GM12873 (cell line): ENCODE measurements around the gene ATP8A2.

Experiments used
- TF ChIP-seq, protein P1 (sequence below): IDR thresholded peaks from 2 replicates; pipeline ENCODE4 v1.5.1; 2012; ENCODE audit warnings: low read depth, mild to moderate bottlenecking, moderate library complexity, low read length, control low read depth; ENCODE audit not compliant: insufficient read depth; ENCODE audit errors: missing control alignments

ATP8A2 gene

DNA sequence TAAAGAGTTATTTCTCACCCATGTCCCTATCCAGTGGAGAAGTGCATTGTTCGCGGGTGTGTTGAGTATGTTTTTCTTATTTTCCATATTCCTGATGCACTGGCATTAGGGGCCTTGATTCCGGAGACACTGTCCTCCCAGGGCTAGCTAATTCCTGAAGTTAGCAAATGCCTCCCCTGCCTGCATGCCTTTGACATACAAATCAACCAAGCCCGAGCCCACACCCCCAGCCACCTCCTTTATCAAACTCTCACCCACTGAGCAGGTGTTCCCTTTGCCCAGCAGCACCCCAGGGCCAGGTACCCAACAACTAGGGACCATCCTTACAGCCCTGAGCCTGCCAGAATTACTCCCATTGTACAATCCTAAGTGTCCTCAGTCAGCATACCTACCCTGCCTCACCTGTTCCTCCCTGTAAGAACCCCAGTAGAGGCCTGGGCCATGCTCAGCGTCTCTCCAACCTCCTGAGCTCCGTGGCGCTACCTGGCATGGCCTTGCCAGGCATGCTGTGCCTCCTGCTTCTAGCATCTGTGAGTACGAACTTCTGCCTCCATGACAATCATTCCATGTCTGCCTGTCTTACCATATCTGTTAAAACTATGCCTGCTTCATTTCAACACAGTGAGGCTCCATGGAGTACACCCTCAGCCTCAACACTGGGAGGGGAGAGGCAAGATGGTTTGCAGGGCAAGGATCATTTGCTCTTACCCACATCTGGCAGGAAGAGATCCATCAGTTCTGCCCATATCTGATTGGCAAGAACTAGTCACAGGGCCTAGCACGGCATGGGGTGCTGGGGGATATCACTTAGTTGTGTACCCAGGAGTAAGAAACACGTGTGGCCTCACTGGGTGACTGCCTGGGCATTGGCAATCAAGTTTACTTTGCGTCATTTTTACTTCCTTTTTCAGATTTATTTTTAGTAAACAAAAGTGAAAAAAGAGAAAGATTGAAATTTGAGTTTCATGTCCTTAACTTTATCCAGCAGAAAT, 476.2 kb downstream of the ATP8A2 start:
- TF ChIP-seq, protein P1, sequence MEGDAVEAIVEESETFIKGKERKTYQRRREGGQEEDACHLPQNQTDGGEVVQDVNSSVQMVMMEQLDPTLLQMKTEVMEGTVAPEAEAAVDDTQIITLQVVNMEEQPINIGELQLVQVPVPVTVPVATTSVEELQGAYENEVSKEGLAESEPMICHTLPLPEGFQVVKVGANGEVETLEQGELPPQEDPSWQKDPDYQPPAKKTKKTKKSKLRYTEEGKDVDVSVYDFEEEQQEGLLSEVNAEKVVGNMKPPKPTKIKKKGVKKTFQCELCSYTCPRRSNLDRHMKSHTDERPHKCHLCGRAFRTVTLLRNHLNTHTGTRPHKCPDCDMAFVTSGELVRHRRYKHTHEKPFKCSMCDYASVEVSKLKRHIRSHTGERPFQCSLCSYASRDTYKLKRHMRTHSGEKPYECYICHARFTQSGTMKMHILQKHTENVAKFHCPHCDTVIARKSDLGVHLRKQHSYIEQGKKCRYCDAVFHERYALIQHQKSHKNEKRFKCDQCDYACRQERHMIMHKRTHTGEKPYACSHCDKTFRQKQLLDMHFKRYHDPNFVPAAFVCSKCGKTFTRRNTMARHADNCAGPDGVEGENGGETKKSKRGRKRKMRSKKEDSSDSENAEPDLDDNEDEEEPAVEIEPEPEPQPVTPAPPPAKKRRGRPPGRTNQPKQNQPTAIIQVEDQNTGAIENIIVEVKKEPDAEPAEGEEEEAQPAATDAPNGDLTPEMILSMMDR, result no peak

DNA sequence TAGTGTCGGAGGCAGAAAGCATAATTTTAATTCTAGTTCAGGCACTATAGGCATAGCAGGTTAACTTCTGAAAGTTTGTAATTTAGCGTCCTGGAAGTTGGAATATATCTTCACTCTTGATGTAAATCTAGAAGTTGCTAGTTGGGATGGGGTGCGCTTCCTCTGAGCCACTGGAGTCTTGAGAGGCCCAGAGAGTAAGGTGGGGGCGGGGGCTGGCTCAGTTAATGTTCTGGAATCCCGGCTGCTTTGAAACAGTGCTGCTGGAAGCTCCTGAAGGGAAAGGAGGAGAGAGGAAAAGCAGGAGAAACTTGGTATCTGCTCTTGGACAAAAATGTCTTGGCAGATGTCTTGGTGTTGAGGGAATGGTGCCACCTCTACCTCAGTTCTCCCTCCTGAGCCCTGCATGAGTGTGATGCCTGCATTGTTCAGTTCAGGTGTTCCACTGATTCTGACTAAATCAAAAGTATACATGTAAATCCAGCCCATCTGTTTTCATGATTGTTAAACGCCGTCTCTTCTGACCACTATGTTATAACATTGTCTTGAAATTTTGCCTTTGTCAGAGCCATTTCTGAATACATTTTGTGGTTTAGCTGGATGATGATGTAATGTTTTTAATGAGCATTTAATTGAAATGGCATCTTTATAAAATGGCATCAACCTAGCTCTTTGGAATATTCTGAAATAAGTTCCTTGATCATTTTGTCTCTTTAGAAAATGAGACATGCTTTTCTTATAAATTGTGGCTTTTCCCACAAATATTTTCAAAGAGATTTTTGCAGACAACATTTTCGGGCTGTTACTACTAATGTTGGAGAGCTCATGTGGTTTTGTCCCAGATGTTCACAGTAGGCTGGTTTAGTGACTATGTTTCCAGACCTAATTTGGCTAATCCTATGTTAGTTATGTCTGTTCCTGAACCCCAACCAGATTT, 477.3 kb downstream of the ATP8A2 start:
- TF ChIP-seq, protein P1, result no peak

DNA sequence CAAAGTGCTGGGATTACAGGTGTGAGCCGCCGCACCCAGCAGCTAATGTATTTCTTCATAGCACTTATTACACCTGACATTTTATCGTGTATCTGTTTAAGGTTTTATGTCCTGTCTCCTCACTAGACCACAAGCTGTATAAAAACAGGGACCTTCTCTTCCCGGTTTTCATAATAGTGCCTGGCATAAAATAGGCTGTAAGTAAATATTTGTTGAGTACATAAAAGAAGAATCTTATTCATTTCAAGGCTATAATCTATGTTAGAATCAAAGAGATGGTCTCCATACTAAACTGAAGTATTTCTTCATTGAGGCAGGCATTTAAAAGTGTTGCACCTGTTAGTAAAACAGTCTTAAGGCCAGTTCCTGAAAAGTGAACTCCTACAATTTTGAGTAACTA, 486.1 kb downstream of the ATP8A2 start:
- TF ChIP-seq, protein P1, result no peak

DNA sequence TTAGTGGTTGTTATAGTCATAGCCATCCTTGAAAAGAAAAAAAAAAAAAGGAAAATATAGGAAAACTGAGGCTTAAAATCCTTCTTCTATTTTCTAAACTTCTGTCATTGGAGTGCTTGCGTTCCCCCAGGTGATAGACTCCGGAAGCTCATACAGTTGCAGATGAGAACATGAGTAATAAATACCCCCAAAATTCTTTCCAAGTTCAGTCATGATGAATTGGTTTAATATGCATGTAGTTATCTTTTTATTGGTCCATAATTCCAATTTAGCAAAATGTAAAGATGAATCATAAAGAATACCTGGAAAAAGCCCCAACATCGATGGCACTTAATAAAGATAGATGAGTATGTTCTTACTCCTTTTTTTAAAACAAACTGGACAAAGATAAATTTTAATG, 487.8 kb downstream of the ATP8A2 start:
- TF ChIP-seq, protein P1, result no peak

DNA sequence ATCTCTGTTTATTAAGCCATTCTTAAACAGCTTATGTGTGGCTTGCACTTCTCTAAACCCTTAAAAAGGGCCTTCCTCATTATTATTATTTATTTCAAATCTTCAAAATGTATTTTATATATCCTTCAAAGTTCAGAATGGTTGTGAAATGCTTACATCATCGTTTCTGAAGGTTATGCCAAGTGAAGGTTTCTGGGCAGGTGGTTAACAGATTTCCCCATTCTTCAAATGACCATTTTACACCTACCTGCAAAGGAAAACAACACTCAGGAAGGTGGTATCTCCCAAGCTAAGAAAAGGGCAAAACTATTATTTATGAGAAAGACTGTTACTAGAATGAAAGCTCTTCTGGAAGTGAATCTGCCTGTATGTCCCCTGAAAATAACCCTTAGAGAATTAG, 488.5 kb downstream of the ATP8A2 start:
- TF ChIP-seq, protein P1, result no peak

DNA sequence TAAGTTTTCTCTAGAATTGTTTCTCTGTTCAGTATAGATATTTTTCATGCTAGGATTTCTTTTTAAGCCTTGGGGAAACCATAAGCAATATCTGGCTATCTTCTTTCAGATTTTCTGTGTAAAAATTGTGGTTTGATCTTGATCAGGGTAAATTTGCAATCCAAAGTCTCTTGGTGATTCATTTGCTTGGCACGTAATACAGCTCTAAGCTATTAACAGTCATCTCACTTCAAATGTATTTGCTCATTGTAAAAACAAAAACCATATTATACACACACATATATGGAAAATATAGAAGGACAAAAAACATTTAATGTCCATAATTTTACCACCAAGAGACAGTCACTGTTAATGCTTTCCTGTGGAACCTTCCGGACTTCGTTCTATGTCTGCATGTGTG, 489.1 kb downstream of the ATP8A2 start:
- TF ChIP-seq, protein P1, result no peak

DNA sequence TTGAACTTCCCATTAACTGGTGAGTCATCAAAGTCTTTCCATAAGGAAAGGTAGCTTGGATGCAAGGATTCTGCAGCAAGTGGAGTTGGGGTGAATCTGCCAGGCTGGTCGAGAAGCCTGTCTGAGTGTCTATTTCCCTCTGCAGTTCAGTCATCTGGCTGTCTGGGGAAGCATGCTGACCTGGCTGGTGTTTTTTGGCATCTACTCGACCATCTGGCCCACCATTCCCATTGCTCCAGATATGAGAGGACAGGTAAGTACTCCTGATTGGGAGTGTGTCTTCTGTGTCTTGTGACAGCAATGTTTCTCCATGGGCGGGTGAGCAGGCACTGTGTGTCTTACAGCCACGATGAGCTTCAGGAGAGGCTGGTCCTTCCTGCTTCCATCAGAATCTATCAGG, 490.4 kb downstream of the ATP8A2 start:
- TF ChIP-seq, protein P1, result no peak
